K562 (cell line): ENCODE measurements around the gene OPCML. TPM values are rescaled to one million over a fixed set of nuclear protein-coding genes. Genes with fewer than 3 reads are reported as not detected.

Experiments
- ATAC-seq: fragments of 200-7000 bp; cut with Tn5 transposase; 3 replicates; pipeline ENCODE4 v1.9.1; 2020; ENCODE audit warnings: moderate library complexity
- BruUV-seq: library from RNA; stranded (reverse); fragments of 400-500 nt; replicated peaks from 2 replicates; lab custom pipeline; 2021; lab: Mats Ljungman, UMichigan
- CTCF ChIA-PET: fragments of 300-600 bp; formaldehyde crosslinking; extraction: SDS; loops from one replicate; lab custom pipeline; 2021; ENCODE audit warnings: low intra/inter-chr PET ratio; lab: Yijun Ruan, JAX
- POLR2A ChIA-PET: fragments of 300-600, 350-650 bp; sonication (Branson Sonifier 250); formaldehyde crosslinking; extraction: SDS; loops from one replicate; lab custom pipeline; 2021; ENCODE audit warnings: antibody characterized with exemption, inconsistent platforms; lab: Yijun Ruan, JAX
- DNase-seq, 4 experiments: peaks; one replicate each; pipeline versions ENCODE4 v3.0.0 to v3.0.0-alpha.2; 2011 to 2018; ENCODE audit warnings: low spot score in 3 of 4, mixed read lengths in 3 of 4; ENCODE audit errors: extremely low read depth in 1 of 4
- FAIRE-seq: peaks from 2 replicates; lab custom pipeline; 2011; peaks lifted over from hg19 to GRCh38; lab: Jason Lieb, UNC
- H2AFZ ChIP-seq: 2 replicates; pipeline ENCODE4 v1.6.0; 2011; ENCODE audit warnings: low read depth, low read length, control low read depth, inconsistent platforms
- H3K27ac ChIP-seq: fragments of 200-600 bp; 3 replicates; pipeline ENCODE4 v1.8.0; 2011; ENCODE audit warnings: low read depth, mild to moderate bottlenecking, control low read depth, inconsistent platforms, low read length, moderate library complexity, mixed read lengths; ENCODE audit errors: extremely low read depth
- H3K27me3 ChIP-seq, 2 experiments: fragments of 300-600 bp in 1 of 2; 2 replicates in 1 of 2; 3 replicates in 1 of 2; pipeline versions ENCODE4 v1.6.0 to v1.8.0; 2011; ENCODE audit warnings: inconsistent platforms in 2 of 2, low read length in 2 of 2, mild to moderate bottlenecking in 1 of 2, mixed read lengths in 1 of 2, moderate library complexity in 1 of 2; ENCODE audit not compliant: control insufficient read depth in 2 of 2, insufficient read depth in 2 of 2
- H3K36me3 ChIP-seq: fragments of 300-600 bp; 3 replicates; pipeline ENCODE4 v1.8.0; 2011; ENCODE audit warnings: mild to moderate bottlenecking, low read length, inconsistent platforms; ENCODE audit not compliant: control insufficient read depth, insufficient read depth
- H3K4me1 ChIP-seq, 2 experiments: fragments of 200-600 bp in 1 of 2; replicated peaks in 1 of 2; 2 replicates in 1 of 2; 3 replicates in 1 of 2; pipeline versions ENCODE4 v1.5.1 to v1.8.0; 2011; ENCODE audit warnings: inconsistent platforms in 2 of 2, low read length in 2 of 2, mild to moderate bottlenecking in 1 of 2, mixed read lengths in 1 of 2, moderate library complexity in 1 of 2; ENCODE audit not compliant: control insufficient read depth in 2 of 2, insufficient read depth in 2 of 2
- H3K4me2 ChIP-seq: 2 replicates; pipeline ENCODE4 v1.6.1; 2011; ENCODE audit warnings: low read length, control low read depth, inconsistent platforms, mixed read lengths; ENCODE audit not compliant: insufficient read depth
- H3K4me3 ChIP-seq: fragments of 200-600 bp; sonication (generic), shearing (Covaris generic); 2 replicates; pipeline ENCODE4 v1.5.1; 2016; ENCODE audit warnings: control low read depth, inconsistent platforms
- H3K79me2 ChIP-seq: fragments of 200-600 bp; 3 replicates; pipeline ENCODE4 v1.8.0; 2011; ENCODE audit warnings: low read length, inconsistent platforms; ENCODE audit not compliant: control insufficient read depth, insufficient read depth
- H3K9ac ChIP-seq, 2 experiments: 2 replicates each; pipeline versions ENCODE4 v1.6.0 to v1.6.1; 2011; ENCODE audit warnings: low read depth in 2 of 2, low read length in 2 of 2, control low read depth in 1 of 2, inconsistent platforms in 1 of 2, mild to moderate bottlenecking in 1 of 2, mixed read lengths in 1 of 2; ENCODE audit not compliant: insufficient read depth in 1 of 2
- H3K9me1 ChIP-seq: one replicate; pipeline ENCODE4 v1.6.0; 2011; ENCODE audit warnings: inconsistent platforms, mild to moderate bottlenecking, low read length, moderate library complexity; ENCODE audit not compliant: control insufficient read depth, insufficient read depth
- H3K9me3 ChIP-seq: replicated peaks from 2 replicates; pipeline ENCODE4 v1.5.1; 2011; ENCODE audit warnings: low read depth, low read length, inconsistent platforms; ENCODE audit not compliant: control insufficient read depth, insufficient read depth
- H4K20me1 ChIP-seq: replicated peaks from 2 replicates; pipeline ENCODE4 v1.6.1; 2011; ENCODE audit warnings: low read length, inconsistent platforms, mixed read lengths; ENCODE audit not compliant: control insufficient read depth, insufficient read depth
- ATF4 ChIP-seq: fragments of 450-650 bp; formaldehyde crosslinking; IDR thresholded peaks from 2 replicates; pipeline ENCODE4 v1.4.0; 2022; ENCODE audit warnings: mild to moderate bottlenecking, moderate library complexity
- CBX3 ChIP-seq, 2 experiments: IDR thresholded peaks; 1 replicate in 1 of 2; 2 replicates in 1 of 2; pipeline ENCODE4 v1.6.1; 2012; ENCODE audit warnings: inconsistent platforms in 2 of 2, low read length in 2 of 2, borderline replicate concordance in 1 of 2, control low read depth in 1 of 2
- ETV5 ChIP-seq: sonication (generic); formaldehyde crosslinking; IDR thresholded peaks from 2 replicates; pipeline ENCODE4 v1.4.0; 2020; ENCODE audit warnings: low read depth, mild to moderate bottlenecking, missing genetic modification reagents
- NCOA2 ChIP-seq, 2 experiments: fragments of 450-650 bp; IDR thresholded peaks; 2 replicates each; pipeline ENCODE4 v1.6.1; 2018; ENCODE audit warnings: mild to moderate bottlenecking in 2 of 2, moderate library complexity in 1 of 2; ENCODE audit not compliant: partially characterized antibody in 2 of 2
- NR2C2 ChIP-seq, 2 experiments: fragments of 200-800 bp in 1 of 2; sonication (Bioruptor generic) in 1 of 2; sonication (generic) in 1 of 2; formaldehyde crosslinking in 1 of 2; IDR thresholded peaks; 2 replicates each; pipeline versions ENCODE4 v1.6.1 to v1.8.0; 2016 to 2022; ENCODE audit warnings: mild to moderate bottlenecking in 1 of 2, missing compliant biosample characterization in 1 of 2, missing genetic modification characterization in 1 of 2, missing genetic modification reagents in 1 of 2
- OTX1 ChIP-seq: fragments of 450-650 bp; formaldehyde crosslinking; IDR thresholded peaks from 2 replicates; pipeline ENCODE4 v1.4.0; 2022; ENCODE audit warnings: mild to moderate bottlenecking
- U2AF2 ChIP-seq: fragments of 200-400 bp; formaldehyde crosslinking; optimal IDR thresholded peaks from 2 replicates; pipeline ENCODE3; 2017; ENCODE audit warnings: low read depth, mild to moderate bottlenecking, low read length
- ZNF655 ChIP-seq: fragments of 250-450 bp; sonication (Bioruptor Pico); IDR thresholded peaks from 2 replicates; pipeline ENCODE4 v1.5.0; 2021
- ZNF668 ChIP-seq: fragments of 250-450 bp; sonication (Bioruptor Pico); IDR thresholded peaks from 2 replicates; pipeline ENCODE4 v1.8.0; 2022; ENCODE audit warnings: mild to moderate bottlenecking, inconsistent platforms
- WGBS: fragments of 100-300 bp; shearing (Covaris generic); methylation state at CpG from one replicate; pipeline ENCODE4 v1.1.6; 2016; ENCODE audit warnings: low coverage, mixed read lengths; ENCODE audit not compliant: insufficient coverage; ENCODE audit errors: missing lambda C conversion rate; 5-methylcytosine and 5-hydroxymethylcytosine counted together
- in situ Hi-C: fragments of 300-500 bp; cut with MboI; formaldehyde crosslinking; loops from 4 replicates; pipeline ENCODE4 v1.15.0; 2018; ENCODE audit warnings: inconsistent platforms, mixed read lengths
- intact Hi-C: fragments of 100-400 bp; cut with micrococcal nuclease; formaldehyde crosslinking; loops from 2 replicates; pipeline ENCODE4 v1.14.2; 2022
- polyA plus RNA-seq, 8 experiments: library from polyadenylated mRNA; depleted of rRNA in 4 of 8; stranded (reverse) in 5 of 8; unstranded in 3 of 8; fragments of >200 nt; fragmentation: Nextera tagmentation in 2 of 8; fragmentation: Illumina TruSeq in 1 of 8; extraction: Ambion mirVana in 2 of 8; extraction: Trizol in 1 of 8; gene quantifications; 2 replicates each; pipeline versions ENCODE4 v1.2.1 to v1.2.3, GENCODE V29; 2011 to 2014; ENCODE audit warnings: inconsistent platforms in 1 of 8, missing spikeins in 1 of 8
- total RNA-seq, 7 experiments: library from RNA; depleted of rRNA in 6 of 7; stranded (reverse); fragments of >200 nt in 6 of 7; fragmentation: Illumina TruSeq in 2 of 7; extraction: Trizol in 2 of 7; gene quantifications; 2 replicates each; pipeline versions ENCODE4 v1.2.1 to v1.2.3, GENCODE V29; 2011 to 2021; ENCODE audit warnings: low replicate concordance in 1 of 7

The OPCML gene
- total and polyA plus RNA-seq, 9 of the 15 experiments (the other 6 are each of a cell fraction or from before 2014, with no cell fraction given): not detected

GRCh38 chr11:133529807-133530500, 2.3 kb downstream of the OPCML start:
- H3K4me3 ChIP-seq: no peak overlapping the region
- H2AFZ ChIP-seq: no peak overlapping the region
- no peak overlapping the region for H3K27ac ChIP-seq
- H3K9me3 ChIP-seq: no peaks in the 10 kb centered on the region
- no peaks in the 10 kb centered on the region for H3K4me1 ChIP-seq
- no peak overlapping the region for H3K9ac ChIP-seq
- no peaks in the 10 kb centered on the region for H3K36me3 ChIP-seq
- FAIRE-seq (no peak), ATAC-seq (no peak), DNase-seq (no peak)
- no TSS peak for BruUV-seq
- WGBS: 7% methylated on average over 12 of the region's 18 CpGs
- ChIA-PET CTCF (no interaction called here), POLR2A (no interaction called here)
- H3K9me1 ChIP-seq: no peaks in the 10 kb centered on the region
- intact Hi-C loops: no loop called here
- H3K79me2 ChIP-seq: no peaks in the 10 kb centered on the region
- TF ChIP-seq NR2C2 (CRISPR knock-in tag; IDR thresholded peaks at IDR 0.05) (no peak), NR2C2 (tag; IDR thresholded peaks at IDR 0.05) (no peak), U2AF2 (no peak), CBX3 (IDR thresholded peaks at IDR 0.05; ENCODE audit: borderline replicate concordance in 1 of 2, low read length in 2 of 2) (no peak), ZNF668 (CRISPR knock-in tag) (no peak), NCOA2 (IDR thresholded peaks at IDR 0.05; ENCODE audit: partially characterized antibody in 2 of 2) (no peak), ETV5 (CRISPR knock-in tag) (no peak), OTX1 (CRISPR knock-in tag) (no peak), ZNF655 (CRISPR knock-in tag) (no peak), ATF4 (no peak)
- no peaks in the 10 kb centered on the region for H4K20me1 ChIP-seq
- H3K27me3 ChIP-seq: no peaks in the 10 kb centered on the region
- in situ Hi-C loops: no loop called here
- H3K4me2 ChIP-seq: no peak overlapping the region
